RWPE2 (cell line): ENCODE data around the gene KCNMB2.

Source experiments
- ATAC-seq: fragments of 200-7000 bp; cut with Tn5 transposase; 3 replicates; pipeline ENCODE4 v1.9.1; 2021; ENCODE audit warnings: low read depth
- DNase-seq: peaks from one replicate; pipeline ENCODE4 v3.0.0-alpha.2; 2020; ENCODE audit warnings: low spot score
- H3K27ac ChIP-seq: fragments of 450-650 bp; 2 replicates; pipeline ENCODE4 v1.5.1; 2017; ENCODE audit warnings: mild to moderate bottlenecking; ENCODE audit not compliant: poor library complexity, severe bottlenecking
- H3K27me3 ChIP-seq: fragments of 250-450 bp; sonication (Bioruptor Pico); 2 replicates; pipeline ENCODE4 v1.5.1; 2021; ENCODE audit warnings: mild to moderate bottlenecking, moderate library complexity; ENCODE audit not compliant: insufficient read depth, poor library complexity, severe bottlenecking
- H3K36me3 ChIP-seq: fragments of 250-450 bp; sonication (Bioruptor Pico); 2 replicates; pipeline ENCODE4 v1.5.1; 2020; ENCODE audit warnings: low read depth, mild to moderate bottlenecking, moderate library complexity
- H3K4me1 ChIP-seq: fragments of 250-450 bp; sonication (Bioruptor Pico); 2 replicates; pipeline ENCODE4 v1.5.1; 2021; ENCODE audit warnings: mild to moderate bottlenecking, moderate library complexity; ENCODE audit not compliant: insufficient read depth, poor library complexity, severe bottlenecking
- H3K4me3 ChIP-seq: fragments of 250-450 bp; sonication (Bioruptor Pico); 2 replicates; pipeline ENCODE4 v1.5.1; 2021; ENCODE audit warnings: mild to moderate bottlenecking, moderate library complexity; ENCODE audit not compliant: severe bottlenecking
- H3K9me3 ChIP-seq: fragments of 250-450 bp; sonication (Bioruptor Pico); 2 replicates; pipeline ENCODE4 v1.5.1; 2021; ENCODE audit warnings: mild to moderate bottlenecking, moderate library complexity; ENCODE audit not compliant: severe bottlenecking
- TF ChIP-seq, protein P1 (sequence below): fragments of 450-650 bp; IDR thresholded peaks from one replicate; pipeline ENCODE4 v1.5.1; 2017; ENCODE audit warnings: mild to moderate bottlenecking, moderate library complexity; ENCODE audit not compliant: poor library complexity, severe bottlenecking

KCNMB2 gene

DNA sequence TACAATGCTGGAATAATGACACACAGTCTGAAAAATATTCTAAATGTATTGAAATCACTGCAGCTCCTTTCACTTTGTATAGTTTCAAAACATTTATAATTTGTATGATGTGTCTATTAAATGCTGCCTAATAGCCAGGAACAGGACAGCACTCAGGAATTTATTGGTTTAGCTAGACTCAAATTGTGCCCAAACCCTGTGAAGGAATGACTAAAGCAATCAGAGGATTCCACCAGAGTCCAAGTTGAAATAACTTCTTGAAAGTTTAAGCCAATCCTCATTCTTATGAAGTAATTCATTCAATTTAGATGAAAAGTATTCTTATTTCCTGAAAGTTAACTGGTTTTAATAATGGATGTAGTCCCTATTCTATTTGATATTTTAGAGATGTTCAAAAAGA lies 268.4 kb downstream of the KCNMB2 start:
- TF ChIP-seq, protein P1, sequence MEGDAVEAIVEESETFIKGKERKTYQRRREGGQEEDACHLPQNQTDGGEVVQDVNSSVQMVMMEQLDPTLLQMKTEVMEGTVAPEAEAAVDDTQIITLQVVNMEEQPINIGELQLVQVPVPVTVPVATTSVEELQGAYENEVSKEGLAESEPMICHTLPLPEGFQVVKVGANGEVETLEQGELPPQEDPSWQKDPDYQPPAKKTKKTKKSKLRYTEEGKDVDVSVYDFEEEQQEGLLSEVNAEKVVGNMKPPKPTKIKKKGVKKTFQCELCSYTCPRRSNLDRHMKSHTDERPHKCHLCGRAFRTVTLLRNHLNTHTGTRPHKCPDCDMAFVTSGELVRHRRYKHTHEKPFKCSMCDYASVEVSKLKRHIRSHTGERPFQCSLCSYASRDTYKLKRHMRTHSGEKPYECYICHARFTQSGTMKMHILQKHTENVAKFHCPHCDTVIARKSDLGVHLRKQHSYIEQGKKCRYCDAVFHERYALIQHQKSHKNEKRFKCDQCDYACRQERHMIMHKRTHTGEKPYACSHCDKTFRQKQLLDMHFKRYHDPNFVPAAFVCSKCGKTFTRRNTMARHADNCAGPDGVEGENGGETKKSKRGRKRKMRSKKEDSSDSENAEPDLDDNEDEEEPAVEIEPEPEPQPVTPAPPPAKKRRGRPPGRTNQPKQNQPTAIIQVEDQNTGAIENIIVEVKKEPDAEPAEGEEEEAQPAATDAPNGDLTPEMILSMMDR: no peak
- Histone ChIP-seq H3K27me3 (no peaks in the 10 kb centered on the region), H3K9me3 (no peaks in the 10 kb centered on the region), H3K36me3 (no peaks in the 10 kb centered on the region), H3K4me1 (no peaks in the 10 kb centered on the region), H3K27ac (no peak overlapping the region), H3K4me3 (no peak overlapping the region)
- ATAC-seq (no peak), DNase-seq (no peak)

DNA sequence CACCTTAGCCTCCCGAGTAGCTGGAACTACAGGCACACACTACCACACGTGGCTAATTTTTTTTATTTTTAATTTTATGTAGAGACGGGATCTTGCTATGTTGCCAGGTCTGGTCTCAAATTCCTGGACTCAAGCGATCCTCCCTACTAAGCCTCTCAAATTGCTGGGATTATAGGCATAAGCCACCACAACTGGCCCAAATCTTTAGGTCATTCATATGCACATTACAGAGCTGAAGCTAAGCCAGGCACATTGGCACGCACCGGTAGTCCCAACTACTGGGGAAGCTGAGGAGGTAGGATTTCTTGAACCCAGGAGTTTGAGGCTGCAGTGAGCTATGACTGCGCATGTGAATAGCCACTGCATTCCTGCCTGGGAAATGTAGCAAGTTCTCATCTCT lies 269.5 kb downstream of the KCNMB2 start:
- no peak overlapping the region for H3K4me3 ChIP-seq
- H3K27ac ChIP-seq: no peak overlapping the region

GRCh38 chr3:178806651-178807050 lies 270.4 kb downstream of the KCNMB2 start:
- no peaks in the 10 kb centered on the region for H3K36me3 ChIP-seq
- no peak overlapping the region for H3K4me3 ChIP-seq
- no peaks in the 10 kb centered on the region for H3K4me1 ChIP-seq
- DNase-seq (no peak), ATAC-seq (no peak)
- no peaks in the 10 kb centered on the region for H3K9me3 ChIP-seq
- no peaks in the 10 kb centered on the region for H3K27me3 ChIP-seq
- H3K27ac ChIP-seq: no peak overlapping the region
- TF ChIP-seq, protein P1: no peak

More for the DNA sequence above, 269.5 kb downstream of the KCNMB2 start:
- TF ChIP-seq, protein P1: no peak
- H3K9me3 ChIP-seq: no peaks in the 10 kb centered on the region
- no peaks in the 10 kb centered on the region for H3K36me3 ChIP-seq
- no peak for ATAC-seq
- no peaks in the 10 kb centered on the region for H3K27me3 ChIP-seq
- no peaks in the 10 kb centered on the region for H3K4me1 ChIP-seq
- DNase-seq: no peak

DNA sequence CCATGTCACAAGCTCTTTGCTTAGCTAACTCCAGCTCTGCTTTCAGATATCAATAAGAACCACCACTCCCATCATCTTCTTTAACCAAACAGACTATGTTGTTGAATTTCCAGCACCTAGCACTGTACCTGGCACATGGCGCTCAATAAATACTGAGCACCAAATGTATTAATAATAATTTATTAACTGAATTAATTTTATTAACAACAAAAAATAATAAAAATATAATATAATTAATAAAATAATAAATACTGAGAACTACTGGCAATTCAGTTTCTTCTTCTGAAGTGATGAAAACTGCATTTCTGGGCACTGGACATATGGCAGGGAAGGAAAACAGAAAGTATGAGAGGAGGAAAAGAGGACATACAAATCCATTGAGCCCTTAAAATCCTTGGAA lies 271.5 kb downstream of the KCNMB2 start:
- TF ChIP-seq, protein P1: no peak
- no peak overlapping the region for H3K27ac ChIP-seq
- H3K4me3 ChIP-seq: no peak overlapping the region
- no peaks in the 10 kb centered on the region for H3K9me3 ChIP-seq
- DNase-seq (no peak), ATAC-seq (no peak)
- H3K4me1 ChIP-seq: no peaks in the 10 kb centered on the region
- H3K36me3 ChIP-seq: no peaks in the 10 kb centered on the region
- no peaks in the 10 kb centered on the region for H3K27me3 ChIP-seq

GRCh38 chr3:178808748-178809147 lies 272.5 kb downstream of the KCNMB2 start:
- H3K27ac ChIP-seq: no peak overlapping the region
- H3K4me1 ChIP-seq: no peaks in the 10 kb centered on the region
- H3K4me3 ChIP-seq: no peak overlapping the region
- H3K36me3 ChIP-seq: no peaks in the 10 kb centered on the region
- no peaks in the 10 kb centered on the region for H3K9me3 ChIP-seq
- DNase-seq (no peak), ATAC-seq (no peak)
- no peaks in the 10 kb centered on the region for H3K27me3 ChIP-seq
- TF ChIP-seq, protein P1: no peak
